ENCODE data around the gene ARHGAP28.

ARHGAP28 gene

GRCh38 chr18:6876641-6877041 is 147.1 kb downstream of the ARHGAP28 start:
- DNase-seq, result no peak

GRCh38 chr18:6877288-6877687 is 147.8 kb downstream of the ARHGAP28 start:
- DNase-seq, result no peak

DNA sequence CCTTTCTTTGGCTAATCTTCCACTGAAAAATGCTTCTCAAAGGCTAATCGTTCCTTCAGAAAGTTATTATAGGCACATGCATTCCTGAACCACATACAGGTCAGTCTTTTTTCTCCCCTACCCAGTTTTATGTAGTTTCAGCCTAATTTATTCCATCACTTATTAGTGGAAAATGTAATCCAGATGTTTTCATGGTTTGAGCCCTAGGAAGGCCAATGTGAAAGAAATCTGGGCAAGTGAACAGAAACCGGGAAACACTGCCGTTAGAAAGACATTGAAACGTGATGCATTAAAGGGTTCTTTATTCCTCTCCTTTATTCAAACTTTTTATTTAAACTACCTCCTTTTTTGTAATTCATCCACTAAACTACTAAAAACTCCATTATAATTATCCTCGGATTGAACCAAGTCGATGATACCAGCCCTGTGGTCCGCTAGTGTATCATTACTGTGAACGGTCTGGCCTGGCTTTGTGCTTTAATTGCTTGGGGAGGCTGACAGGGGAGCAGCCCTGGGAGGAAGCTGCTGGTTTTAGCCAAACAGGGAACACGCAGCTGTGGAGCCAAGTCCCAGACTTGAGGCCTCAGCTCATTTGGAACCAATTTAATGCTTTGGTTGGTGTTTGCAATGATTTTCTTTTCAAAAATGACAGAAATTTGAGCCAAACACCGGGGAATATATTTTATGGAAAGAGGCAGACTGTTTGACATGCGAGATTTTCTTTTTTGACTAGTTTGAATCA is 149.2 kb downstream of the ARHGAP28 start:
- no peak for DNase-seq

DNA sequence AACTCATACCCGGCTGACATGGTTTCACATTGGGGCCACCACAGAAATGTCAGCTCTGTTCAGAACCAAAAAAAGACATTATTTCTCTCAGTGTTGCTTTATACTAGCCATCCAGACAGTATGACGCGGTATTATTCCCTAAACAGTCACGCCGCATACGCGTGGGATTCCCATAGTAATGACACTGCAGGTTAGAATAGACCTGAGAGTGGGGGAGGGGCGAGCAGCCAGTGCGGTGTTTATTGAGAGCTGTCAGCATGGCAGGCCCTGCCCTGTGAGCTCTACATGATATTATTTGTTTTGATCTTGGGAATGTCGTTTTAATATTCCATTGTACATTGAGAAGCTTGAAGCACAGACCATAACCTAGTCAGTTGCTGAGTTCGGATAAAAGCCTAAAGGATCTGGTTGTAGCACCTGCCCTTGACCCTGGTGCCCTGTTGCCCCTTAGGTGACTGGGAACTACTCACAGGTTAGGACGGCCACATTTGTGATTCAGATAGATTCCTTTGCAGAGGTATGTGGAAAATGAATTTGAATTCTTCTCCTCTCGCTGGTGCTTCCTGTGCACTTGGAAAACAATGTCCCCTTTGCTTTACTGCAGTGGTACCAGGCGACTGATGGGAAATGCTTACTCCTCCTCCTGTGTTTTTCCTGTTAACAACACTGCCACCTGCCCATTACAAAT is 150.1 kb downstream of the ARHGAP28 start:
- no peak for DNase-seq

DNA sequence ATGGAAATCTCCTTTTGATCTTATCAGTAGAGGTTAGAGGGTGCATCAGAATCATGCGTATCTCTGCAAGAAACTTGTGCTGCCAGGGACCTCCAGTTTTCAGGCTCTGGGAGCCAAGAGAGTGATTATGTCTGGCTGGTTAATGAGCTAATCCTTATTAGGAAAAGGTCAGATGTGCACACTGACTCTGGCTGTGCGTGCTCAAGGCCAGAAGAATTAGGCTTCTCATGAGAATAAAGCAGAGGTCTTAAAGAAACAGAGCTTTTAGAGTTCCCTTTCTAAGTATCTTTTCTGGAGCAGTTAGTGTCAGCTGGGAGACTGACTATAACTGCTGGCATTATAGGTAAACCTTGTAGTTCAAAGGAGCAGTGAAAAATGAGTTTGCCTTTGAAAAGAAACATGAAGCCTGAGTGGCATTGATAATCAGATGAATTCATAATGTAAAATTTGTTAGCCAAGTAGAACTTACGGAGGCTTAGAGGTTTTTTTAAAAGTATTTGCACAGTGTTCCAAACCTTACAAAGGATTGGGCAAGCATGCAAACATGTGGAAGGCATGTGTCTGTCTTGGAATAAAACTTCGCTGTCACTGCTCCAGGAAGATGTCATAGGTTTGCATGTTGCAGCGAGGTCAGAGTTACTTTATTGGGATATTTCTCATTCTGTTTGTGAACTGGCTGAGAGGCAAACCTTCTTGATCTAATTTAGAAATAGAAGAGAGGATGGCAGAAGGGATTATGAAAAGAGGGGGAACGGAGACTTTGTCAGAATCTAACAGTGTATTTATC is 151.7 kb downstream of the ARHGAP28 start:
- no peak for DNase-seq

GRCh38 chr18:6882401-6882800 is 152.9 kb downstream of the ARHGAP28 start:
- no peak for DNase-seq

DNA sequence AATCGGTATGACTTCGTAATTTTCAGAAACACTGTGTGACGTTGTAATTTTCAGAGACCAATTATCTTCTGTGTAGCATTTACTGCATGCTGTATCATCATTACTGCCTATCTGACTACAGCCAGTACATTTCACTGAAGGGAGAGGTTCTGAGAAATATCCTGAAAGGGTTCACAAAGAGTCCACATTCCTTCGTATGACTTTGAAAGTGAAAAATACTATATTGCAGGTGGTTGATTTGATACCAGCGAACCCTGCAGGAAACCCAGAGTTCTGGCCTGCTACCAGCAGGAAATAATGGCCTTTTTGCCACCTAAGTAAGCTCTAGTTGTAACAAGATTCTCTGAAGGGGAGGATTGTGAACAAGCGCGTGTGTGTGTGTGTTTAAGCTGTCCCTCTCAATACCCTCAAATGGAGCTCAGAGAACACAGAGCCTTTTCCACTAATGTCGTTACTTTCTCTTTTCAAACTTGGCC is 155.5 kb downstream of the ARHGAP28 start:
- DNase-seq, result no peak

DNA sequence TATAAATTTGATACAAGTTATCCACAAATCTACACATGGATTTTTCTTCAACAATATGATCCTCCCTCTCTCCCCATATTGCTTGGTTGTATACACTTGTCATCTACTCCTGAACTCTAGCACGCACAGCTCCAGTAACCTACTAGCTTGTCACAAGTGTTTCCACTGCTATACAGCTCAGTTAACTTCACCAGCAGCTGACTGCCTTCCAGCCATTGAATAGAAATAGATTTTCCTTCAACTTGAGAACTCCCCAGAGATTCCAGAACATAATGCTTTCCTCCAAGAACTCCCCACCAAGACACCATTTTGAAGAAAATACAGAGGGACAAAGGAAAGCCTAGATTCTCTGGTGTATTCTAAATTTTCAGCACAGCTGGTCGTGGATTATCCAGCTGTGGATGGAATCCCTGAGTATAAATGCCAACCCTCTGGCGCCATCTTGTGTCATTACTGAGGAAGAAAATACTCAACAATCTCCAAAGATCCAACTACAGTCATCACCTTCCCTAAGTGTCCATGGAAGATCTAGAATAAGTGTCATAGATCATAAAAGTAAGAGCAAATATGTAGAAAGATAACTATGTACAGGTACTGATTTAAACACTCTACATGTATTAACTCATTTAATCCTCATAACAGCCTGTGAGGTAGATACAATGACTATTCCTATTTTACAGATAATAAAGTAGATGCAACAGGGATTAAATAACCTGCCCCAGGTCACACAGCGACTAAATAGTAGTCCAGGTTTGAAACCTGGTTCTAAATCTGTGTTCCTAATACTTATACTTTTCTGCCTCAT is 156.7 kb downstream of the ARHGAP28 start:
- no peak for DNase-seq

GRCh38 chr18:6886797-6887330 is 157.3 kb downstream of the ARHGAP28 start:
- DNase-seq, result no peak

DNA sequence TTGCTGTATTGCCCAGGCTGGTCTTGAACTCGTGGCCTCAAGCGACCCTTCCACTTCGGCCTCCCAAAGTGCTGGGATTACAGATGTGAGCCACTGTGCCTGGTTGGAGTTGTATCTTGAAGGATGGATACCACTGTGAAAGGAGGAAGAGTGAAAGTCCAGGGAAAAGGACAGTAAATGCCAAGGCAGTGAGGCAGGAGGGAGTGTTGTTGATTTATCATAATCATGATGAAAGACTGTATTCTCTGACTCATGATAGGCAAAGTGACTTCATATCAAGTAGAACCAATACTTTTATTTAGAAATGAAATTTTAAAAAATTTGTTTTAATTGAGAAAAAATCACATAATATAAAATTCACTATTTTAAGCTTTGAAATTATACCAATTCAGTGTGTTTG is 162.3 kb downstream of the ARHGAP28 start:
- DNase-seq, result no peak

- no peak for DNase-seq
Observed at GRCh38 chr18:6901286-6901926, 171.9 kb downstream of the ARHGAP28 start.

DNA sequence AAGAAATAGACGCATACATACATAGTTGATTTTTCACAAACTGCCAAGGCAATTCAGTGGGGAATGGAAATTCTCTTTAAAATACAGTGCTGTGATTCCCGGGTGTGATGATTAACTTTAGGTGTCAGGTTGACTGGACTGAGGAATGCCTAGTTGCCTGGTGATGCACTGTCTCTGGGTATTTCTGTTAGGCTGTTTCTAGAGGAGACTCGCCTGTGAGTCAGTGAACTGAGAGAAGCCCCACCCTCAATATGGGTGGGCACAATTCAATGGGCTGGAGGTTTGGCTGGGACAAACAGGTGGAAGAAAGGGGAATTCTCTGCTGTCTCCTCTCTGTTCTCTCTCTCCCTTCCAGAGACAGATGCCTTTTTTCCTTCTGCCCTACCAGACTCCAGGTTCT is 187.6 kb downstream of the ARHGAP28 start:
- DNase-seq, result no peak

DNA sequence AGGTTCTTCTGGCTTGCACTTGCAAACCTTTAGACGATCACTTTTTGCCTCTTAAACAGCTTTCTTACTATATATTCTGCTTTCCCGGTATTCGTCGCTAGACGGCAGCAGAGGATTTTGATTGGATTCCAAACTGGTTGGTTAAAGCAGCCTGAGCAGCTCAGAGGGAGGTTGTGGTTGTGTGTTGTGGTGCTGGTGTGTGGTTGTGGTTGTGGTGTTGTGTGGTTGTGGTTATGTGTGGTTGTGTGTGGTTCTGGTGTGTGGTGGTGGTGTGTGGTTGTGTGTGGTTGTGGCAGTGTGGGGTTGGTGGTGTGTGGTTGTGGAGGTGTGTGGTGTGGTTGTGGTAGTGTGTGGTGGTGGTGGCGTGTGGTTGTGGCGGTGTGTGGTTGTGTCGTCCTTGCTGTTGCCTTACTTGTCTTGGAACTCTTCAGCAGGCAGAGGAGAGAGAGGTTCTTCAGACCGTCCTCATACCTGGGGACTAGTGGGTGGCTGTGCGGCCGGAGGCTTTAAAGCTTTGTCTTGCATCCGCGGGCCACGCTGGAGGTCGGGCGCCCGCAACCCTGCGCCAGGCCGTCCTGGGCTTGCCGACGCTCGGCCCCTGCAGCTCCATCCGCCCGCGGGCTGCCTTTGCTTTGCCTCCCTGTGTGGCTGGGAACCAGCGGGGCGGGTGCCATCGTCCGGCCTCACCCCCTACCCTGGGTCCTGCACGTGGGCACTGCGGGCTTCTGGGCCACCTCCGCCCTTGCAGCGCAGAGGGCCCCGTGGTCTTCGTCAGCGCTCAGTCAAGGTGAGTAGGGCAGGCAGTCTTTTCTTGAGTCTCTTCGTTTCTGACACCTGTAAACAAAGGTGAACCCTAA is 190.8 kb downstream of the ARHGAP28 start:
- DNase-seq, result no peak

GRCh38 chr18:6921571-6921970 is 192.1 kb downstream of the ARHGAP28 start:
- DNase-seq, result no peak

- no peak for DNase-seq
Observed at GRCh38 chr18:6923220-6923619, 193.7 kb downstream of the ARHGAP28 start.

DNA sequence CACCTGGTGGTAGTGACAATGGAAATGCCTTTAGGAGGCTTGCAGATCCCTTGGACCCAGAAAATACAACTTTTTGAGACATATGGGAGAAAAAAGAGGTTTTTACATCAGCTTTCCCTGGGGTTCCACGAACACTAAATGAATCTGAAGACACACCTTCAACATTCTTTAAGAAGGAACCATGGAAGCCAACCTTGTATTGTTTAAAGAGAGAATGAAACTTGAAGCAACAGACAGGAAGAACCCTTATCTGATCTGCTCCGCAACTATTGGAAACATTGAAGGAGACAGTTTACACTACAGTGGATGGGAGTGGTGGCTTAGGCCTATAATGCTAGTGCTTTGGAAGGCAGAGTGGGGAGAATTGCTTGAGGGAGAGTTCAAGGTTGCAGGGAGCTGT is 197.6 kb downstream of the ARHGAP28 start:
- DNase-seq, result no peak

GRCh38 chr18:6928359-6928758 is 198.8 kb downstream of the ARHGAP28 start:
- DNase-seq, result no peak

DNA sequence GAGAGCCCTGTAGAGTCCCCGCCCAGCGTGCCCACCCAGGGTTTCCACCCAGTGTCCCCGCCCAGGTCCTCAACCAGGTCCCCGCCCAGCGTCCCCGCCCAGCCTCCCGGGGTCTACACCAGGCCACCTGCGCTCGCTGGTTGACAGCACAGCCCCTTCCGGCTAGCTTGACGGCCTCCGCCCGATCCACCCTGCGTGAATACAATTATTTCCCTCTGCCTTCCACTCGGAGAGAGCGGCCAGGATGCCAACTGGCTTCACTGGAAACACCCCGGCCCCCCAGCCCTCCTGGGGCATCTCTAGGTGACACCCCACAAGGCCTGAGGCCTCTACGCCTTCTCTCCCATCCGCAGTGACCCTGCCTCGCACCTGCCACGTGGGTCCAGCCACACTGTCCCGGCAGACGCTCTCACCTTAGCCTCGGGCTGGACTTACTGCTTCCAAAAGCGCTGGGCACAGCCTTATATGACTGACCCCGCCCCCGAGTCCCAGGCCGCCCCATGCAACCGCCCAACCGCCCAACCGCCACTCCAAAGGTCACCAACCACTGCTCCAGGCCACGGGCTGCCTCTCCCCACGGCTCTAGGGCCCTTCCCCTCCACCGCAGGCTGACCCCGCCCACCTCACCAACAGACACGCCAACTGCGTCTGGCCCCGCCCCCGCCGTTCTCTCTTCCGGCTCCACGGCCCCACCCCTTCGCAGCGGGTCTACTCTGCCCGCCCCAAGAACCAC is 200.0 kb downstream of the ARHGAP28 start:
- no peak for DNase-seq

DNA sequence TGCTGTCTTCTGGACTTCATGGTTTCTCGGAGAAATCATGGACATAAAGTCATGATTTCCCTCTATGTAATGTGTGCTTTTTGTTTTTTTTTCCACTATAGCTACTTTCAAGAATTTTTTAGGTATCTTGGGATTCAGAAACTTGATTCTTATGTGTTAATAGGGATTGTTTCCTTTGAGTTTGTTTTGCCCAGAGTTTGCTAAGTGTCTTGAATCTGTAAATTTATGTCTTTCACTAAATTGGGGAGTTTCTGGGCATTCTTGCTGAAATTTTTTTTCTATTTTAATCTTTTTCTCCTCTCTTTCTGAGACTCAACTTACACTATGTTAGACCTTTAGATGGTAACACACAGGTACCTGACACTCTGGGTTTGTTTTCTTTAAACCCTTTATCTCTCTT is 205.3 kb downstream of the ARHGAP28 start:
- DNase-seq, result no peak

DNA sequence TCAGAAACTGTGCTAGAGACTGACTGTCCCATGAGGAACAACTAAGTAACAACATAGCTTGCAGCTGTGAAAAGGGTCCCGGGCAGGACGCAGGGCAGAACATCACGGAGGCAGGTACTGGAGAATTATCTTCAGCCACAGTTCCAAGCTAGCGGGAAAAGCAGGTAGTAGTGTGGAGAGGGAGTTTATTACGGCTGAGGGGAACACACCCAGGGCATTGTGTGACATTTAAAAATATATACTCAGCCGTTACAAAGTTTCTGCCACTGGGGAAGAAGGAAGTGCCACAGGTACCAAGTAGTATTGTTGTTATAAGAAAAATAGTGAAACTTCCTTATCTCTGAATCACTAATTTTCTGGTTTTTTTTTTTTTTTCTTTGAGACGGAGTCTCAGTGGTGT is 208.5 kb downstream of the ARHGAP28 start:
- DNase-seq, result no peak
